HG03575 (cell line): ENCODE data around the gene IL4.
"Not testable (repeated sequence)": the region's sequence is repeated elsewhere in the genome, so short reads cannot be mapped to it uniquely, and the experiment has no call there.

Experiments
- ATAC-seq: cut with Tn5 transposase; IDR thresholded peaks from one replicate; pipeline ENCODE4 v1.9.1; 2021; ENCODE audit not compliant: unreplicated experiment, insufficient number of reproducible peaks, low FRiP score; ENCODE audit errors: extremely low read depth

Gene IL4

GRCh38 chr5:132687995-132688394 lies 14.2 kb downstream of the IL4 start:
- ATAC-seq: no peak

- no peak for ATAC-seq
Observed at GRCh38 chr5:132688536-132689339, 14.9 kb downstream of the IL4 start.

- no peak for ATAC-seq
Observed at GRCh38 chr5:132689513-132689912, 15.7 kb downstream of the IL4 start.

- ATAC-seq: no peak
Observed at GRCh38 chr5:132690156-132690555, 16.4 kb downstream of the IL4 start.

- ATAC-seq: not testable (repeated sequence)
Observed at GRCh38 chr5:132691755-132692631, 18.2 kb downstream of the IL4 start.

GRCh38 chr5:132692632-132692967 lies 18.8 kb downstream of the IL4 start:
- no peak for ATAC-seq

- no peak for ATAC-seq
Observed at GRCh38 chr5:132695956-132696355, 22.2 kb downstream of the IL4 start.

GRCh38 chr5:132704875-132705274 lies 31.1 kb downstream of the IL4 start:
- no peak for ATAC-seq

- ATAC-seq: no peak
Observed at GRCh38 chr5:132708645-132709044, 34.9 kb downstream of the IL4 start.

- ATAC-seq: no peak
Observed at GRCh38 chr5:132714456-132715307, 40.9 kb downstream of the IL4 start.

GRCh38 chr5:132718544-132719312 lies 44.9 kb downstream of the IL4 start:
- ATAC-seq: no peak

- ATAC-seq: no peak
Observed at GRCh38 chr5:132725745-132726144, 52.0 kb downstream of the IL4 start.

- no peak for ATAC-seq
Observed at GRCh38 chr5:132729896-132730295, 56.1 kb downstream of the IL4 start.
